ENCODE results near the gene DENND6B.

- TF ChIP-seq CTCF (conservative IDR thresholded peaks at IDR 0.05; ENCODE audit: low read depth in 2 of 2) (no peak), POLR2AphosphoS5 (IDR thresholded peaks at IDR 0.05; ENCODE audit: low read depth) (no peak), JUNB (IDR thresholded peaks at IDR 0.05; ENCODE audit: unreplicated experiment) (no peak), EZH2 (IDR thresholded peaks at IDR 0.05; ENCODE audit: low read depth, unreplicated experiment) (no peak), NANOG (IDR thresholded peaks at IDR 0.05; ENCODE audit: borderline replicate concordance) (no peak), CREB1 (CRISPR knock-in tag; IDR thresholded peaks at IDR 0.05; ENCODE audit: low read depth) (no peak), ZNF331 (CRISPR knock-in tag; IDR thresholded peaks at IDR 0.05; ENCODE audit: low read depth) (no peak), EZH2phosphoT487 (IDR thresholded peaks at IDR 0.05; ENCODE audit: unreplicated experiment) (no peak), ZNF114 (CRISPR knock-in tag; IDR thresholded peaks at IDR 0.05) (no peak)
- TF ChIP-seq, protein P1, sequence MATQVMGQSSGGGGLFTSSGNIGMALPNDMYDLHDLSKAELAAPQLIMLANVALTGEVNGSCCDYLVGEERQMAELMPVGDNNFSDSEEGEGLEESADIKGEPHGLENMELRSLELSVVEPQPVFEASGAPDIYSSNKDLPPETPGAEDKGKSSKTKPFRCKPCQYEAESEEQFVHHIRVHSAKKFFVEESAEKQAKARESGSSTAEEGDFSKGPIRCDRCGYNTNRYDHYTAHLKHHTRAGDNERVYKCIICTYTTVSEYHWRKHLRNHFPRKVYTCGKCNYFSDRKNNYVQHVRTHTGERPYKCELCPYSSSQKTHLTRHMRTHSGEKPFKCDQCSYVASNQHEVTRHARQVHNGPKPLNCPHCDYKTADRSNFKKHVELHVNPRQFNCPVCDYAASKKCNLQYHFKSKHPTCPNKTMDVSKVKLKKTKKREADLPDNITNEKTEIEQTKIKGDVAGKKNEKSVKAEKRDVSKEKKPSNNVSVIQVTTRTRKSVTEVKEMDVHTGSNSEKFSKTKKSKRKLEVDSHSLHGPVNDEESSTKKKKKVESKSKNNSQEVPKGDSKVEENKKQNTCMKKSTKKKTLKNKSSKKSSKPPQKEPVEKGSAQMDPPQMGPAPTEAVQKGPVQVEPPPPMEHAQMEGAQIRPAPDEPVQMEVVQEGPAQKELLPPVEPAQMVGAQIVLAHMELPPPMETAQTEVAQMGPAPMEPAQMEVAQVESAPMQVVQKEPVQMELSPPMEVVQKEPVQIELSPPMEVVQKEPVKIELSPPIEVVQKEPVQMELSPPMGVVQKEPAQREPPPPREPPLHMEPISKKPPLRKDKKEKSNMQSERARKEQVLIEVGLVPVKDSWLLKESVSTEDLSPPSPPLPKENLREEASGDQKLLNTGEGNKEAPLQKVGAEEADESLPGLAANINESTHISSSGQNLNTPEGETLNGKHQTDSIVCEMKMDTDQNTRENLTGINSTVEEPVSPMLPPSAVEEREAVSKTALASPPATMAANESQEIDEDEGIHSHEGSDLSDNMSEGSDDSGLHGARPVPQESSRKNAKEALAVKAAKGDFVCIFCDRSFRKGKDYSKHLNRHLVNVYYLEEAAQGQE (IDR thresholded peaks at IDR 0.05; ENCODE audit: unreplicated experiment), result no peak
Measured at GRCh38 chr22:50371101-50371648, 44.4 kb upstream of the DENND6B start.

All from GM23338 (cell line).